GM12891 (cell line): ENCODE results near the gene BHLHA15.

Experiments used
- DNase-seq: peaks from one replicate; pipeline ENCODE4 v3.0.0; 2011; ENCODE audit warnings: low spot score; ENCODE audit not compliant: insufficient read length
- FAIRE-seq: peaks from 2 replicates; lab custom pipeline; 2011; peaks lifted over from hg19 to GRCh38; lab: Jason Lieb, UNC
- PAX5 ChIP-seq: IDR thresholded peaks from 2 replicates; pipeline ENCODE4 v1.6.1; 2011; ENCODE audit warnings: low read length, moderate library complexity, mild to moderate bottlenecking; ENCODE audit not compliant: insufficient read depth, severe bottlenecking
- POLR2A ChIP-seq: IDR thresholded peaks from 2 replicates; pipeline ENCODE4 v1.6.1; 2011; ENCODE audit warnings: low read depth, low read length, control low read depth
- POLR2AphosphoS5 ChIP-seq: IDR thresholded peaks from 2 replicates; pipeline ENCODE4 v1.6.1; 2011; ENCODE audit warnings: low read depth, low read length, control low read depth
- POU2F2 ChIP-seq: IDR thresholded peaks from 2 replicates; pipeline ENCODE4 v1.6.1; 2011; ENCODE audit warnings: low read depth, mild to moderate bottlenecking, control low read depth, low read length, moderate library complexity
- SPI1 ChIP-seq: IDR thresholded peaks from 2 replicates; pipeline ENCODE4 v1.6.1; 2011; ENCODE audit warnings: low read depth, low read length, control low read depth
- TAF1 ChIP-seq: IDR thresholded peaks from 2 replicates; pipeline ENCODE4 v1.6.1; 2011; ENCODE audit warnings: low read depth, low read length, control low read depth

BHLHA15 gene

DNA sequence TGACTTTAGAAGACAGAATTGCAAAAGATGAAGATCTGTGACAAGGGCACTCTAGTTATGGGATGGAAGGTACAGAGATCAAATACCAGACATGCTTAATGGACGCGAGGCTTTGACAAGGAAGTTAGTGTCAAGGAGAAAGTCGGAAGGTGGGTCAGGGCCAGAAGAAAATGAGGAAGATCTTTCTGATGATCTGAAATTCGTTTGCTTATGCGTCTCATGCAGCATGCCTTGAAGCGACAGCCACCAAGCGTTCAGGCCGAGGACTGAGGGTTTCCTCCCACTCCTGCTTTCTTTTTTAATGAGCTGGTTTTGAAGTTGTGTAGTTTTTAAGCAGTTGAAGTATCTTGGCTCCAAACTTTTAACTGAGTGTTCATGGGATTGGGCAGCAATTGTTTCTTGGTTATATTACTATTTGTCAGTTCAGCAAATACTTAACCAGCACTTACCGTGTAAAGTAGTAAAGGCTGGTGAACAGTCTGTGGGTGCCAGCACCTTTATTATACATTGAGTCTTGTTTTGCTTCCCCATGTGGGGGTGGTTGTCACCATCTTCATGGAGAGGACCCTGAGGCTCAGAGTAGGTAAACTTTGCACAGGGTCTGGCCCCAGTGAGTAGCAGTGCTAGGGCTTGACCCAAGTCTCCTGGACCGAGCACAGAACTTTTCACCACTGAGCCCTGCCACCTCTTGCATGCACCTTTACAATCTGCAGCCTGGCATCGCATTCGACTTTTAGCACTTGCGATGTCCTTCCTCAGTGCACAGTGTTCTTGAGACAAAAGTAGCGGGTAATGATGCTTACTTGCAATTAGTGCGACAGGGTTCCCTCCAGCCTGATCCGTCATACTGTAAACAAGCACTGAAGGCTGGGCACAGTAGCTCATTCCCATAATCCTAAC lies 14.3 kb upstream of the BHLHA15 start:
- FAIRE-seq, result no peak
- no peak for TF ChIP-seq SPI1
- TF ChIP-seq POLR2AphosphoS5, result no peak
- TF ChIP-seq POLR2A, result no peak
- DNase-seq, result no peak

DNA sequence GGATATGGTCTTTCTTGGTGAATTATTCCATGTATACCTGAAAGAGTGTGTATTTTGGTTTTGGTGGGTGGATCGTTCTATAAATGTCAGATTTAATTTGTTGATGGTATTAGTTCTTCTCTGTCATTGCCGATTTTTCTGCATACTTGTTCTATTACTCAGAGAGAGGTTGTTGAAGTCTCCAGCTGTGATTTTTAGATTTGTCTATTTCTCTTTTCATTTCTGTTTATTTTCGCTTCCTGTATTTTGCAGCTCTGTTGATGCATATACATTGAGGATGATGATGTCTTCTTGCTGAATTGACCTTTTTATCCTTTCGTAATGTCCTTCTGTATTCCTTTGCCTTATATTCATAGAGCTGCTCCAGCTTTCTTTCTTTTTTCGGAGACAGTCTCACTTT lies 12.1 kb upstream of the BHLHA15 start:
- TF ChIP-seq POLR2A, result no peak
- TF ChIP-seq SPI1, result peak; percentile 48; the same call in 1 of the 2 replicates
- no peak for DNase-seq
- no peak for FAIRE-seq

DNA sequence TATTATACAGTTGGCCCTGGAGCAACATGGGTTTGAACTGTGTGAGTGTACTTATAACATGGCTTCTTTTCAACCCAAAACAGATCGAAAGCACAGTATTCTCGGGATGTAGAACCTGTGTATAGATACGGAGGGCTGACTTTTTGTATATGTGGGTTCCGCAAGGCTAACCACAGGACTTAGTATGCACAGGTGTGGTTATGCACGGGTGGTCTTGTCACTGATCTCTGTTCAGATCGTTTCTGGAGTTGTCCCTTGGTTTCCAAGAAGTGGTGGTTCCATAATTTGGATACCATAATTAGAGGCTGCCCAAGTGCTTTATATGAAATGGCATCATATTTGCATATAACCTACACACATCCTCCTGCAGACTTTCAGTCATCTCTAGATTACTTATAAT lies 10.9 kb upstream of the BHLHA15 start:
- FAIRE-seq, result peak; percentile 90
- TF ChIP-seq SPI1 (0 out of 2 replicates have a peak, but pooled peaks have one; percentile 3), POLR2AphosphoS5 (no peak), POLR2A (no peak), POU2F2 (peak; percentile 95), PAX5 (peak; percentile 99), TAF1 (no peak)
- no peak for DNase-seq

DNA sequence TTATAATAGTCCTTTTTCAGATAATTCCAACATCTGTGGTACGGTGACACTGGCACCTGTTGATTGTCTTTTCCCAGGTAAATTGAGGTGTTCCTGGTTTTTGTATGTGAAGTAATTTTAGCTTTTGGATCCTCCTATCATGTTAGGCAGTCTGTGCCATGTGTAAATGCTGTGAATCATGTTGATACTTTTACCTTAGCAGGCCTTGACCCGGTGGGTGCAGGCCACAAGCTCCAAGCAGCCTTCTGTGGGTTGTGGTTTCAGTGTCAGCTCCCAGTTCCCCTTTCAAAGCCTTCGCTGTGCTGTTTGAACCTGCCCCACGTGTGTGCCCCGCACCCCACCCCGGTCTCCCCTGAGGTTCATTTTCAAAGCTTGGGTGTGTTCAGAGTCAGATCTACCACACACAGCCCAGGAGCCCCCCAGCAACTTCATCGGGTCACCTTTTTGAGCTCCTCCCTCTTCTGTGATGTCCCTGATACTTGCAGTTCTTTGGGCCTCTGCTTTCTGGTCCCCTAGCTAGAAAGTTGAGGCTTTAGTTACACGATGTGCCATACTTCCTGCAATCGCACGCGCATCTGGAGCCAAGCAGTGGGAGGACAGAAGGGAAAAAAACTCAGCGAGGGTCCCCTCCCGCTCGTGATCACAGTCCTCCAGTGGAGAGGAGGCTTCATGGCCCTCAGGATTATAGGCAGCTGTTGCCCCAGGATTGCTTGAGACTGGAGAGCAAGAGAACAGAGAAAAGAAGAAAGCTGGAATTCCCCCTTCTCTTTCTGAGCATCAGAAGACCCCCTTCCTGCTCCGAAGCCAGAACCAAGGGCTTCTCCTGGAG lies 8.7 kb upstream of the BHLHA15 start:
- TF ChIP-seq POU2F2, result peak; percentile 97
- TF ChIP-seq POLR2A, result no peak
- no peak for TF ChIP-seq POLR2AphosphoS5
- TF ChIP-seq TAF1, result no peak
- peak; percentile 82 for TF ChIP-seq PAX5
- TF ChIP-seq SPI1, result peak; percentile 100
- peak; percentile 88 for DNase-seq
- peak; percentile 98 for FAIRE-seq

DNA sequence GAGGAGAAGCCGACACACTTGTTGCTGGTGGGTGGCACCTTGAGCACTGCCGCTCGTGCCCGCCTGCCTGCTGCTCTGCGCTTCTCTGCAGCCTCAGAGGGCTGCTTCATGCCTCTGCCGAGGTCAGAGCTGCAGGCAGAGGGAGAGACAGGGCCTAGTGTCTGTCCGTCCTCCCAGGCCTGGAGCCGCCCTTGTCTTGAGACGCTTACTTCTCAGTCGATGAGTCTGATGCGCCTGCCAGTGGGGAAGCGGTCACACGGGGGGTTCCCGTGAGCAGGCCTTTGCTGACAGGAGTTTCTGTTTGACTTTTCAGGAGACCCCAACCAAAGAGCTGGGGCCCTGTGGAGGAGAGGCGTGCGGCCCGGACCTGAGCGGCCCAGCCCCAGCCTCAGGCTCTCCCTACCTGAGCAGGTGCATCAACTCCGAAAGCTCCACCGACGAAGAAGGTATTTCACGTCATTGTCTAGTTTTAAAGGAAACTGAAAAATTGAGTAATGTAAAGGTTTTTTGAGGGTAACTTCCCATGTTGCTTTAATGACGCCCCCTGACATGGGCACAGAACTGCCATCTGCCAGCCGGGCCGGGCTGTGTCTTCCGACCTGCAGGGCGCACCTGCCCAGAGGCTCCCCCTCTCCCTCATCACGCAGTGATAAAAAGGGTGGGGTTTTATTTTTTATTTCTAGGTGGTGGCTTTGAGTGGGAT lies 7.8 kb upstream of the BHLHA15 start:
- TF ChIP-seq SPI1 (peak; percentile 87), TAF1 (no peak), PAX5 (no peak)
- FAIRE-seq, result peak; percentile 87
- no peak for DNase-seq

DNA sequence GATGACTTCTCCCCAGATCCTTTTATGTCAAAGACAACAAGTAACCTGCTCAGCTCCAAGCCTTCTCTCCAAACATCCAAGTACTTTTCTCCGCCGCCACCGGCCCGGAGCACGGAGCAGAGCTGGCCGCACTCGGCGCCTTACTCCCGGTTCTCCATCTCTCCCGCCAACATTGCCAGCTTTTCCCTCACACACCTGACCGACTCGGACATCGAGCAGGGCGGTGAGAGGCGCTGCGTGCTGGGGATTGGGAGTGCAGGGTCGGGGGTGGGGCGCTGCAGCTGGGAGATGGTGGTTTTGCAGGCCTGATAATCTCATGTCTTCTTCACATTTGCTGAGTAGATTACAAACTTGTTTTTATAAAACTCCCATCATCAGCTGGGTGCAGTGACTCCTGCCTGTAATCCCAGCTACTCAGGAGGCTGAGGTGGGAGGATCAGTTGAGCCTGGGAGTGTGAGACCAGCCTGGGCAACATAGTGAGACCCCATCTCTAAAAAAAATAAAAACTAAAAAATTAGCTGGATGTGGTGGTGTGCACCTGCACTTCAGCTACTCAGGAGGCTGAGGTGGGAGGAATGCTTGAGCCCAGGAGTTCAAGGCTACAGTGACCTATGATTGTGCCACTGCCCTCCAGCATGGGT lies 7.2 kb upstream of the BHLHA15 start:
- DNase-seq (no peak), FAIRE-seq (no peak)
- TF ChIP-seq POU2F2, result no peak
- no peak for TF ChIP-seq SPI1
- no peak for TF ChIP-seq POLR2AphosphoS5
- TF ChIP-seq POLR2A, result no peak
- no peak for TF ChIP-seq TAF1
- TF ChIP-seq PAX5, result no peak

DNA sequence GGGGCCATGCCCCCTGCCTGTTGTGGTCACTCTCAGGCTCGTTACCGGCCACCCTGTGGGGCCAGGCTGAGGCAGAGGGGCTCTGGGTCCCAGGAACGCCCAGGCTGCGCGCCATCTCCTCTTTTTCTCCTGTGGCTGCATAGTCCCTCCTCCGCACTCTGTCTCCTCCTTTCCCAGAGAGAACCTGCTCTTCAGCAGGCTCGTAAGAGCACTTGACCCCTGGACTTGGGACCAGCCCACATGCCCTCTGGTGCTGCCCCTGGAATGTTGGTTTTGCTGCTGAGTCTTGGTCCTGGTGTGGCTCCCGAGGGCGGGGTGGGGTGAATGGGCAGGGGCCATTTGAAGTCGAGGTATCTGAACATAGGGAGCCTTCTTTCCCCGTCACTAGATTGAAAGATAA lies 6.6 kb upstream of the BHLHA15 start:
- no peak for TF ChIP-seq SPI1
- no peak for TF ChIP-seq POLR2AphosphoS5
- no peak for TF ChIP-seq POLR2A
- TF ChIP-seq TAF1, result no peak
- no peak for FAIRE-seq

DNA sequence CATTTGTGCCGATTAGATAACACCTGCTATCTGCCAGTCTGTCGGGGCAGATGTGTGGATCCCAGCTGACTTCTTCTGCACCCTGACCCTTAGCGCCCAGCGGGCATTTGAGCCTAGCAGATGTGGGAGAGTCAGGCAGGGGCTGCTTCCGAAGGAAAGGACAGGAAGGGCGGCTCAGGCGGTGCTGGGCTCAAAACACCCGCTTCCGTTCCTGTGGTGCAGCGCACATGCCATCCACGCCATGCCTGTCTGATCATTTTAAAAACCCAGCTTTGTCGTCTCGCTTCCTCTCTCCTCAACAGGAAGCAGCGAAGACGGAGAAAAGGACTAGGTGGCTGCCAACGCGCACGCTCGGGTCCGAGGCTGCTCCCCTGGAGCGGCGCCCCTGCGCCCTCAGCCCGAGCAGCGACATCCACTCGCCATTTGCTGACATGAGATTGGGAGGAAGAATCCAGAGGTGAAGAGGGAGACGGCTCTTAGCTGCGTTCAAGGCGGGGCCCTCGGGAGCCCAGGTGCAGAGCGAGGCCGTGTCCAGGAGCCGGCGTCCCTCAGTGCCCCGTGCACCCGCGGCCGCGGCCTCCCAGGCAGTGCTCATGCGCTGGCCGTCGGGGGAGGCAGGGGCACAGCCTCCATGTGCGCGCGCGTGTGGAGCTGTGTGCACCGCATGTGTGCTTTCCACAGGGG lies 5.9 kb upstream of the BHLHA15 start:
- DNase-seq (no peak), FAIRE-seq (no peak)
- no peak for TF ChIP-seq PAX5
- no peak for TF ChIP-seq TAF1
- no peak for TF ChIP-seq POLR2A
- no peak for TF ChIP-seq POLR2AphosphoS5
- no peak for TF ChIP-seq SPI1
- no peak for TF ChIP-seq POU2F2

More for the DNA sequence above, 6.6 kb upstream of the BHLHA15 start:
- DNase-seq, result no peak
